Epithelial cell of prostate (primary cell): ENCODE measurements around the gene ZDHHC23.
A peak's percentile ranks its signal among the peaks of the same experiment; 100 is the strongest.

Source experiments
- DNase-seq: peaks from one replicate; pipeline ENCODE4 v3.0.0-alpha.2; 2011; ENCODE audit warnings: low read depth, low spot score
- H3K27ac ChIP-seq: fragments of 450-650 bp; 2 replicates; pipeline ENCODE4 v1.5.1; 2017; ENCODE audit warnings: mild to moderate bottlenecking

ZDHHC23 gene

DNA sequence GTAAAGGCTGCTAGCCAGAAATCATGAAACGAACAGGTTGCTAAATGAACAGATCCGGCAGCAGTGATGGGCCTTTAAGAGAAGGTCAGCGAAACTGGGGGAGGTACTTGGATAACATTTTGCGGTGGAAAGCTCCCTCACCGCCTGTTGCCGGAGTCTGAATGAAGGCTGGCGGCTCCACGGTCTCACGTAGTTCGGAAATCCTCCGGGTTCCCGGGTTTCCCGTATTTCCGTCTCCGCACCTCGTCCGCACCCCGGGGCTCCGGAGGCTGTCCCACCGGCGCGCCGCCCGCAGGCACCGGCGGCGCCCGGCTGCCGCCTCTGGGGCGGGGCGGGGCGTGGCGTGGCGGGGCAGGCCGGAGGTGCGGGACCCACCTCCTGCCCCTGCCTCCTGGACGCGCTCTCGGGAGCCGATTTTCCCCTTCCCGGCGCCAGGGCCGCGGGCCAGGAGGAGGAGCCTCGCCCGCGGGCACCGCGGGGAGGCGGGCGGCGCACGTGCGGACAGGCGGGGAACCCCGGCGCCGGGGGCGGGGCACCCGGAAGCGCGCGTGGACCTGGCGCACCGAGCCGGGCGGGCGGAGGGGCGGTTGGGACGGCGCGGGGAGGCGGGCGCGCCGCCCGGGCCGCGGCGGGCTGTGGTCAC is at the start of gene ZDHHC23:
Gene ZDHHC23 (plus strand): TSS at position 642 of the 643 bp plus-strand sequence. CDS start 790 bp downstream, outside the sequence.
- no peak for DNase-seq
- H3K27ac ChIP-seq = no peak within 1 kb of the TSS

GRCh38 chr3:113898892-113899291 is 48.9 kb upstream of the ZDHHC23 start:
- no peak for DNase-seq
- no peak overlapping the region for H3K27ac ChIP-seq

DNA sequence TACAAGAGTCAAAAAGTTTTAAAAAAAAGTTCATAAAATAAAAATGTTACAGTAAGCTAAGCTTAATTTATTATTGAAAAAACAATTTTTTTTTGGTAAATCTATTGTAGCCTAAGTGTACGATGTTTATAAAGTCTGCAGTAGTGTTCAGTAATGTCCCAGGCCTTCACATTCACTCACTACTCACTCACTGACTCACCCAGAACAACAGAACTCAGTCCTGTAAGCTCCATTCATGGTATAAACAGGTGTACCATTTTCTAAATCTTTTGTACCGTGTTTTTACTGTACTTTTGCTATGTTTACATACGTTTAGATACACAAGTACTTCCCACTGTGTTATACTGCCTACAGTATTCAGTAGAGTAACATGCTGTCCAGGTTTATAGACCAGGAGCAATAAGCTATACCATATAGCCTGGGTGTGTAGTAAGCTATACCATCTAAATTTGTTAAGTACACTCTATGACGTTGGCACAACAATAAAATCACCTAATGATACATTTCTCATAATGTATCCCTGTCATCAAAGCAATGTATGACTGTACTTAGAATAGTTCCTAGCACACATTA is 41.2 kb upstream of the ZDHHC23 start:
- no peak for DNase-seq
- H3K27ac ChIP-seq = no peak overlapping the region

- no peak overlapping the region for H3K27ac ChIP-seq
- no peak for DNase-seq
Measured at GRCh38 chr3:113908133-113908532, 39.7 kb upstream of the ZDHHC23 start.

DNA sequence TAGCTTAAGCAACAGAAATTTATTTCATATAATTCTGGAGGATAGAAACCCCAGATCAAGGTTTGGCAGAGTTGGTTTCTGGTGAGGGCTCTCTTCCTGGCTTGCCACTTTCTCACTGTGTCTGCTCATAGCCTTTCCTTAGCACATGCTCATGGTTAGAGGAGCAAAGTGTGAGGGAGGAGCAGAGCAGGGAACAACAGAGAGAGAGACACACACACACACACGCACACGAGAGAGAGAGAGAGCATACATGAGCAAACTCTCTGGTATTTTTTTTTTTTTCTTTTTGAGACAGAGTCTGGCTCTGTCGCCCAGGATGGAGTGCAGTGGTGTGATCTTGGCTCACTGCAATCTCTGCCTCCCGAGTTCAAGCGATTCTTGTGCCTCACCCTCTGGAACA is 36.8 kb upstream of the ZDHHC23 start:
- DNase-seq = no peak
- H3K27ac ChIP-seq = no peak overlapping the region

DNA sequence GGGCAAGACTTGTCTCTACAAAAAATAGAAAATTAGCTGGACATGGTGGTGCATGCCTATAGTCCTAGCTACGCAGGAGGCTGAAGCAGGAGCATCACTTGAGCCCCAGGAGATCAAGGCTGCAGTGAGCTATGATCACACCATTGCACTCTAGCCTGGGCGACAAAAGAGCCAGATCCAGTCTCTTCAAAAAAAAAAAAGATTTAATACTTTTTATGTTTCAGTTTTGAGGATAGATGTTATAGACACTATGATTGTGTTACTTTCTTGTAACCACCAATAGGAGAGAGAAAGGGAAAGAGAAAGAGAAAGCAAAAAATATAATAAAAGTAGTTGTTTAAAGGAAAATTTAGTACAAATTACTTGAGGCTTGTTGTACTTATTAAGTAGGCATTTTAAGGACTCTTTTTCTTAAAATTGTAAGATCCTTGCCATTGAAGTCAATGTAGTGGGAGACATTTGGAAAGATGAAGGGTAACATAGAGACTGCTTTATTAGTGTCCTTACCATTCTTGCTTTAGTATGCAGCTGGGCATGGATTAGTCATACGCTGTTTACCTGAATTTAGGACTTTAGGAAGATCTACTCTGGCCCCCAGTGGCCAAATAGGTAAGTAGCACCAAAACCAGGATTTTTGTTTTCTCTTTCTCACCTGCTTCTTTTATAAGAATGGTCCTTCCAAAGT is 35.1 kb upstream of the ZDHHC23 start:
- H3K27ac ChIP-seq = no peak overlapping the region
- DNase-seq = peak; percentile 53

DNA sequence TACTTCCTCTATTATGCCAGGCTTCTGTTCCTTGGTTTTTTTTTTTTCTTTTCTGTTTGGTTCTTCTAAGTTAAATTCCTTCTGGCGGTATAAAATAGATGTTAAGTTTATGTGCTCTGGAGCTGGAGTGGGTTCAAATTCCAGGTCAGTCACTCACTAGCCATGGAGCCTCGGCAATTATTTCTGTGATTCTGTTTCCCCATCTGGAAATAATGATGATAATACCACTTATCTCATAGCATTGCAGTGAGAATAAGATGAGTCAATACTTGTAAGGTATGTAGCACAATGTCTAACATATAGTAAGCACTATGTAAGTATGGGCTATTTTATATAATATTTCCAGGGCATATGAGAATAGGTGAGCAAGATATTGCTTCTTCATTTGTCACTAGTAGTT is 33.2 kb upstream of the ZDHHC23 start:
- no peak overlapping the region for H3K27ac ChIP-seq
- no peak for DNase-seq

- H3K27ac ChIP-seq = no peak overlapping the region
- no peak for DNase-seq
Measured at GRCh38 chr3:113927556-113927955, 20.3 kb upstream of the ZDHHC23 start.

- no peak for DNase-seq
- H3K27ac ChIP-seq = no peak overlapping the region
Measured at GRCh38 chr3:113946831-113947230, 982 bp upstream of the ZDHHC23 start.

DNA sequence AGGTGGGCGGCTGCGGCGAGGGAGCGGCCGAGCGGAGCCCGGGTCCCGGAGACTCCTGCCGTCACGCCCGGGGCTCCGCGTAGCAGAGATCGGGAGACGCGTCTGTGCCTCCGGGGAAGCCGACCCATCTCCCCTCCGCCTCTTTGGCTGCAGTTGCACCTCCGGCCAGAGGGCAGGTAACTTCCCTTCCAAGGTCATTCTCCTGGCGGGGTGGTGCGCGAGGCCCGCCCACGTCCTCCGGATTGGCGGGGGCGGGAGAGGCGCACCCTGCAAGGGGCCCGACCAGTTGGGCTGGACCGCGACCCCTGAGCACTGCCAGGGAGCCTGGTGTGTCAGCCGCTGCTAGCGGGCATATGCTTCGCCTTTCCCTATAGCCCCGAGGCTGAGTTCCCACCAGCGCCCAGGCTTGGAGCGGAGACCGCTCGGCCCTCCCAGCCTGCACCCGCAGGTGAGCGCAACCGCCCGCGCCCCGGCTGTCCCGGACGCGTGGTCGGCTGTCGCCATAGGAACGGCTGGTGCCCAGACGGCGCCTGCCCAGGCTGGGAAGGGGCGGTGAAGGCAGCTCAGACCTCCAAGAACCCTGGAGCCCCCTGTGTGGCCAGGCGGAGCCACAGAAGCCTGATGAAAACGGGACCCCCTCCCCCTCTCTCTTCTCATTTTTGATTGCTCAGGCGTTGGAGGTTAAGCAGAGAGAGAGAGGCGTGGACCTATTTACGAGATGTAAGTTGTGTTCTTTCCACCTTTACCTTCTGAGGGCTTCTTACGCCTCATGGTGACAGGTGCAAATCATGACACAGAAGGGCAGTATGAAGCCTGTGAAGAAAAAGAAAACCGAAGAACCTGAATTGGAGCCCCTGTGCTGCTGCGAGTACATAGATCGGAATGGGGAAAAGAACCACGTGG is 453 bp downstream of the ZDHHC23 start:
- DNase-seq = no peak
- no peak overlapping the region for H3K27ac ChIP-seq

GRCh38 chr3:113952921-113953320 is 5.1 kb downstream of the ZDHHC23 start:
- no peak for DNase-seq
- H3K27ac ChIP-seq = no peak overlapping the region

DNA sequence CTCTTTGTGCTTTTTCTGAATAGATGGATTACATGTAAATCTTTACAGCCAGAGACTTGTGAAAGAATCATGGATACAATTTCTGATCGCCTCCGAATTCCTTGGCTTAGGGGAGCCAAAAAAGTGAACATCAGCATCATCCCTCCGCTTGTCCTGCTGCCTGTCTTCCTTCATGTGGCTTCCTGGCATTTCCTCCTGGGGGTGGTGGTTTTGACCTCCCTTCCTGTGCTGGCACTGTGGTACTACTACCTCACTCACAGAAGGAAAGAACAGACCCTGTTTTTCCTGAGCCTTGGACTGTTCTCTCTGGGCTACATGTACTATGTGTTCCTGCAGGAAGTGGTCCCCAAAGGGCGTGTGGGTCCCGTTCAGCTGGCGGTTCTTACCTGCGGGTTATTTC is 5.9 kb downstream of the ZDHHC23 start:
- no peak for DNase-seq
- H3K27ac ChIP-seq = no peak overlapping the region

- no peak overlapping the region for H3K27ac ChIP-seq
- DNase-seq = no peak
Measured at GRCh38 chr3:113954091-113954685, 6.4 kb downstream of the ZDHHC23 start.

DNA sequence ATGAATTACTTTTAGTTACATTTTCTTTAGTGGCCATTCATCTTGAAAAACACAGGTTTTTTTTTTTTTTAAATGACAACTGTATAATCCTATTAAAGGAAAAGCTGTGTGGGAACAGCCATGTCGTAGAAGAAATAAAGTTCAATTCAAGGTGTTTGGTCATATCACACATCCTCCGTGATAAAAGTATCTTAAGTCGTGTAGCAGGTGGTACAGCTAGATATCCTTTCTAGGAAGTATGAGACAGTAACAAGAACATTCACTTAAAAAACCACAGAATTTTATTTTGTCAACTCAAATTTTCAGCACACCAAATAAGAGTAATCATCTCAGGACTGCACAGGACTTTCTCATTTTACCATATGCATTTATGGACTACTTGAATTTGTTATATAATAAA is 16.1 kb downstream of the ZDHHC23 start:
- no peak overlapping the region for H3K27ac ChIP-seq
- DNase-seq = no peak

- DNase-seq = no peak
- H3K27ac ChIP-seq = no peak overlapping the region
Measured at GRCh38 chr3:113966172-113966571, 18.4 kb downstream of the ZDHHC23 start.

DNA sequence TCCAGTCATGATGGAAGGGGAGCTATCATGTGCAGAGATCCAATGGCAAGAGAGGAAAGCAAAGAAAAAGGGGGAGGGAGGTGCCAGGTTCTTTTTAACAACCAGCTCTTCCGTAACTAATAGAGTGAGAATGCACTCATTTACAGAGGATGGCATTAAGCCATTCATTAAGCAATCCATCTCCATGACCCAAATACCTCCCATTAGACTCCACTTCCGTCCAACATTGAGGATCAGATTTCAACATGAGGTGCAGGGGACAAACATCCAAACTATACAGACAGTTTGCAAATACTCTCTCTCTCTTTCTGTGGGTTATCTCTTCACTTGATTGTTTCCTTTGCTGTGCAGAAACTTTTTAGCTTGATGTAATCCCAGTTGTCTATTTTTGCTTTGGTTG is 21.2 kb downstream of the ZDHHC23 start:
- H3K27ac ChIP-seq = no peak overlapping the region
- no peak for DNase-seq

DNA sequence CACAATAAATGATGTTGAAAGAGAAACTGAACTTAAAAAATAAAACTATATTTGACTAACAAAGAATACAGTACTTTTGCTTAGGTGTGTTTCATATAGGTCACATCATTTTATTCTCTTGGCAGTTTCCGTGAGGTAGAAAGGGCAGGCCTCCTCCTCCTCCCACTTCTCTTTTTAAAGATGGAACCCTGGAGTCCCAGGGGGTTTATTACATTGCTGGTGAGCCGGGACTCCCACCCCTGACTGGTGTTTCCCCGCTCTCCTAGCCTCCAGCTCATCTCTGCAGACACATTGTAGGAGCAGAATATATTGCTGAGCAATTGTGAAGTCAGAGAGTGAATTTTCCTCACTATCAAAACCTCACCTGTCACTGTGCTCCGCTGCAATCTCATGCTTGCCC is 30.0 kb downstream of the ZDHHC23 start:
- no peak for DNase-seq
- no peak overlapping the region for H3K27ac ChIP-seq

DNA sequence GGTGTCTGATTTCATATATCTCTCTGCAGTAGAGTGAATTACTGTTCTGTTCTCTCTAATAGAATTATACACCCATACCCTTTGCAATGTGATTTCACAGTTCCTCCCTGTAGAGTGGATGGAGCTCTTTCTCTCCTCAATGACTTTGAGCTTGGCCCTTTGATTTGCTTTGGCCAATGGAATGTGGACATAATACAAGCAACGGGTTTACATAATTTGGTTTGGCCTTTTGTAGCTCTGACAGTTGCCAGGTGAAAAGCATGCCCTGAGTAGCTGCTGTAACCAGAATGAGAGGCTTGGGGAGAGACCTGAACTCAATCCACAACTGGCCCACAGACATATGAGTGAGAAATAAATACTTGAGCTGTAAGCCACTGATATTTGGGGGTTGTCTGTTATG is 32.1 kb downstream of the ZDHHC23 start:
- DNase-seq = no peak
- H3K27ac ChIP-seq = no peak overlapping the region

DNA sequence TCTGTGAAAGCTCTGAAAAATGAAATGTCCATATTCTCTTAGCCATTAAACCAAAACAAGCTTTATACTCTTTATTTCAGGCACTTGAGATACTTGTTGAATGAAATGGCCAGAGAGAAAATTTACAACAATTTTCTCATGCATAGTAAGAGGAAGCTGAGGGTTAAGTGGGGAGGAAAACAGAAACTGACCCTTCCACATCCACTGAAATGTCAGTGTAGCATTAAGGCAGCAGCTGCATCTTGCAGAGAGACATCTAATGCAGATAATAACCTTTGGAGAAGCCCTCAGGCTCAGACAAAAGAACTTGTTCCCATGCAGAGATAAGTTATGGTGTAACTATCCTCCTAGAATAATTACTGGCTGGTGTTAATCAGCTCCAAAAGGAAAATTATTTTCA is 34.0 kb downstream of the ZDHHC23 start:
- DNase-seq = no peak

DNA sequence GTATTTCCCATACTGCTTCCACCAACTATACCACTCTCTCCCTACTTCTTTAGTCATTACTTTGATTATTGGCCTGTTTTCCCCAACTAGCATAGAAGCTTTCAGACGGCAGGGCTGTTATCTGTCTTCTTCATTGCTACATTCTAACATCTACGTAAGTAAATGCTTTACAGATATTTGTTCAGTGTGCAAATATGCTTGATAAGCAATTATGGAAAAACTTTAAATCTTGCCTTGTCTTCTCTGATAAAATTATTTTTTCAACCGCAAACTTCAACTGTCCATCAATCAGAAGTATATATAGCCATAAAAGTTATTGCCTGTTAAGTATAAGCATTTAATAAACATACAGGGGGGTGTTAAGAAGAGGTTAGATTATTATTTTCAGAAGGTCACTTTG is 35.7 kb downstream of the ZDHHC23 start:
- no peak for DNase-seq
- H3K27ac ChIP-seq = no peak overlapping the region

More for the DNA sequence above, 34.0 kb downstream of the ZDHHC23 start:
- H3K27ac ChIP-seq = no peak overlapping the region
